ENCODE data around the gene ATAD3B.
"Not testable (repeated sequence)": the region's sequence is repeated elsewhere in the genome, so short reads cannot be mapped to it uniquely, and the experiment has no call there.

The ATAD3B gene

GRCh38 chr1:1507305-1507704 is 35.7 kb downstream of the ATAD3B start:
- TF ChIP-seq, protein P1, sequence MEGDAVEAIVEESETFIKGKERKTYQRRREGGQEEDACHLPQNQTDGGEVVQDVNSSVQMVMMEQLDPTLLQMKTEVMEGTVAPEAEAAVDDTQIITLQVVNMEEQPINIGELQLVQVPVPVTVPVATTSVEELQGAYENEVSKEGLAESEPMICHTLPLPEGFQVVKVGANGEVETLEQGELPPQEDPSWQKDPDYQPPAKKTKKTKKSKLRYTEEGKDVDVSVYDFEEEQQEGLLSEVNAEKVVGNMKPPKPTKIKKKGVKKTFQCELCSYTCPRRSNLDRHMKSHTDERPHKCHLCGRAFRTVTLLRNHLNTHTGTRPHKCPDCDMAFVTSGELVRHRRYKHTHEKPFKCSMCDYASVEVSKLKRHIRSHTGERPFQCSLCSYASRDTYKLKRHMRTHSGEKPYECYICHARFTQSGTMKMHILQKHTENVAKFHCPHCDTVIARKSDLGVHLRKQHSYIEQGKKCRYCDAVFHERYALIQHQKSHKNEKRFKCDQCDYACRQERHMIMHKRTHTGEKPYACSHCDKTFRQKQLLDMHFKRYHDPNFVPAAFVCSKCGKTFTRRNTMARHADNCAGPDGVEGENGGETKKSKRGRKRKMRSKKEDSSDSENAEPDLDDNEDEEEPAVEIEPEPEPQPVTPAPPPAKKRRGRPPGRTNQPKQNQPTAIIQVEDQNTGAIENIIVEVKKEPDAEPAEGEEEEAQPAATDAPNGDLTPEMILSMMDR (IDR thresholded peaks at IDR 0.05; ENCODE audit: borderline replicate concordance, insufficient read depth, low read depth, low read length), result no peak
- no peak overlapping the region for H3K4me3 ChIP-seq (ENCODE audit: low read depth, low read length)

DNA sequence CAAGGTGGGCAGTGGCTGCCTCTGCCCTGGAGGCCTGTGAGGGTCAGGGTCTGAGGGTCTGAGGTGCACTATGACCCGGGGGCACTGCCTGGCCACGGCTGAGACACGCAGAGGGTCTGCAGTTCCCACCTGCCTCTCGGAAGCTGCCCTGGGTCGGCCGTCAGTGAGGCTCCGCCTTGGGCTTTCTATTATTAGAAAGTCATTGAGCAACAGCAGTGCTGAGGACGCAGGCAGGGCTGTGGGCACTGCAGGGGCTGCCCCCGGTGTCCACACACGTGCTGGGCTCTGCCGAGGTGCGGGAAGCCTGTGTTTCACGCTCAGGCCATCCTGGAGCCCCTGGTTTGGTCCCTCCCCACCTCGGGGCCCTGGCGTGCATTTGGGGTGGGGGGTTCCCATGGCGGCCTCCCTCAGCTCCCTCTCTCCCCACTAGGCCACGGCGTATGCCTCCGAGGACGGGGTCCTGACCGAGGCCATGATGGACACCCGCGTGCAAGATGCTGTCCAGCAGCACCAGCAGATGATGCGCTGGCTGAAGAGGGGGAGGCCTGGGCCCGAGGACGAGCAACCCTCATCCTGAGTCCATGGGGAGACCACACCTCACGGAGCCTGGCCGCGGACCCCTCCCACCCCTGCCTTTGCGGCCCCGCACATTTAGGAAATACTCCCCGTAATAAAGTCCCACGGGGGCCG is 37.4 kb downstream of the ATAD3B start:
- not testable (repeated sequence) for H3K4me3 ChIP-seq (ENCODE audit: low read depth, low read length)

DNA sequence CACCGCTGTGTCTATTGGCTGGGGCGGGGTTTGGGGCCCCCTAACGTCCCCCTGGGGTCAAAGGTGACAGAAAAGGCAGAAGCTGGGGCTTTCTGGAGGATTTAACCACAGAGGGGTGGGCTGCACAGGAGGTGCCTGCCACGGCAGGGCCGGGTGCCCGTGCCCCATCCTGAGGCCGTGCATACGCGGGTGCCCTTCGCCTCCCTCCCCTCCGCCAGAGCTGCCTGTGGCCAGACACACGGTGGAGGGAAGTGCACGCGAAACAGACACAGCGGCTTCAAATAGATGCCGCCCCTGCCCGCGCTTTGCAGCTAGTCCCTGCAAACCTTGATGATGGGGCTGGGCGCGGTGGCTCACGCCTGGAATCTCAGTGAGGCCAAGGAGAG is 37.9 kb downstream of the ATAD3B start:
- H3K4me3 ChIP-seq (ENCODE audit: low read depth, low read length), result not testable (repeated sequence)

DNA sequence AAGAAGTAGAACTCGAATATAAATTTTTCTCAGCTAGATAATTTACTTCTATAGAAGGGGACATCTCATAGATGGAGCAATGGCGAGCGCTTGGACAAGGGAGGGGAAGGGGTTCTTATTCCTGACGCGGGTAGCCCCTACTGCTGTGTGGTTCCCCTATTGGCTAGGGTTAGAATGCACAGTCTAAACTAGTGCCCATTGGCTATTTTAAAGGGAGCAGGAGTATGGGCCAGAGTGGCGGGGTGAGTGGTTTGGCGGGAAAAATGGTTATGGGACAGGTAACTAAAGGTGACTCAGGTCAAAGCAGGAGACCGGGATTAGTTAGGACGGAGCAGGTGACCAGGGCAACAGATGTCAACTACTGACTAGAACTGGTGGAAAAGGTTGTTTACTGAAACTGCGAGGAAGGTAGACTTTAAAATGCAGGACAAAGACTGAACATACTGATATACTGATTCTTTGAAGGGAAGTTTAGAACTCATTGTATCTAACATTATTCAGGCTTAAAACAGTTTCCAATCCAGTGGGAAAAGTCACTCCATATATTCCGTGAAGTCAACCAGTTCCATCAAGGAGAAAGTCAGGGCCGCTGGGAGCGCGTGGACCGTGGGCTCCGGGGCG is 39.5 kb downstream of the ATAD3B start:
- TF ChIP-seq, protein P1 (IDR thresholded peaks at IDR 0.05; ENCODE audit: borderline replicate concordance, insufficient read depth, low read depth, low read length), result no peak
- peak overlapping the region; percentile 76 for H3K4me3 ChIP-seq (ENCODE audit: low read depth, low read length)

GRCh38 chr1:1511533-1512285 is 40.1 kb downstream of the ATAD3B start, which contains the start of gene ATAD3A:
ATAD3A (plus strand) TSS chr1:1512162; CDS start chr1:1512269, 107 bp downstream.
- H3K4me3 ChIP-seq (ENCODE audit: low read depth, low read length), result peak within 1 kb of the TSS; percentile 76
- TF ChIP-seq, protein P1 (IDR thresholded peaks at IDR 0.05; ENCODE audit: borderline replicate concordance, insufficient read depth, low read depth, low read length), result no peak

GRCh38 chr1:1512425-1512824 is 40.9 kb downstream of the ATAD3B start:
- H3K4me3 ChIP-seq (ENCODE audit: low read depth, low read length), result peak overlapping the region; percentile 76

GRCh38 chr1:1513675-1514074 is 42.1 kb downstream of the ATAD3B start:
- not testable (repeated sequence) for H3K4me3 ChIP-seq (ENCODE audit: low read depth, low read length)

GRCh38 chr1:1514376-1514775 is 42.8 kb downstream of the ATAD3B start:
- H3K4me3 ChIP-seq (ENCODE audit: low read depth, low read length), result not testable (repeated sequence)

- H3K4me3 ChIP-seq (ENCODE audit: low read depth, low read length), result not testable (repeated sequence)
Observed at GRCh38 chr1:1516923-1517322, 45.4 kb downstream of the ATAD3B start.

GRCh38 chr1:1517973-1518620 is 46.5 kb downstream of the ATAD3B start:
- TF ChIP-seq, protein P1 (IDR thresholded peaks at IDR 0.05; ENCODE audit: borderline replicate concordance, insufficient read depth, low read depth, low read length), result no peak
- H3K4me3 ChIP-seq (ENCODE audit: low read depth, low read length), result no peak overlapping the region

DNA sequence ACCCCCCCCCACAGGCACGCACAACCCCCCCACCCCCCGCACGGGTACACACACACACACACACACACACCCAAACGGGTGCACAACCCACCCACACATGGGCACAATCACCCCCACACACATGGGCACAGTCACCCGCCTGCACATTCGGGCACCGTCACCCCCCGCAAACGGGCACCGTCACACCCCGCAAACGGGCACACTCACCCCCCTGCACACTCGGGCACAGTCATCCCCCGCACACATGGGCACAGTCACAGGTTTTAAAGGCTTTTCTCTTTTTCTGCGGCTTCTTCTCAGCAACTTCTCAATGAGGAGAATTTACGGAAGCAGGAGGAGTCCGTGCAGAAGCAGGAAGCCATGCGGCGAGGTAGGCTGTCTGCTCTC is 47.0 kb downstream of the ATAD3B start:
- not testable (repeated sequence) for H3K4me3 ChIP-seq (ENCODE audit: low read depth, low read length)

- not testable (repeated sequence) for H3K4me3 ChIP-seq (ENCODE audit: low read depth, low read length)
Observed at GRCh38 chr1:1519805-1520505, 48.4 kb downstream of the ATAD3B start.

All from GM12875 (cell line).